ENCODE results near the gene GLIS1.

Gene GLIS1

GRCh38 chr1:53642607-53643006 is 96.4 kb downstream of the GLIS1 start:
- H3K4me3 ChIP-seq (ENCODE audit: low read length, poor library complexity, severe bottlenecking): no peak overlapping the region
- no peaks in the 10 kb centered on the region for H4K20me1 ChIP-seq (ENCODE audit: insufficient read depth, low read length, poor library complexity, severe bottlenecking)
- no peak overlapping the region for H2AFZ ChIP-seq (ENCODE audit: low read length)
- no peaks in the 10 kb centered on the region for H3K36me3 ChIP-seq (ENCODE audit: insufficient read depth, low read length)
- H3K9me2 ChIP-seq (replicated peaks; ENCODE audit: low read depth, low read length): no peaks in the 10 kb centered on the region
- no peak overlapping the region for H3K4me2 ChIP-seq (ENCODE audit: low read depth, low read length, poor library complexity, severe bottlenecking)
- H3K9ac ChIP-seq (ENCODE audit: low read depth, low read length, poor library complexity, severe bottlenecking): no peak overlapping the region
- no peaks in the 10 kb centered on the region for H3K9me3 ChIP-seq (ENCODE audit: insufficient read depth, low read depth, low read length)
- no peaks in the 10 kb centered on the region for H3F3A ChIP-seq (ENCODE audit: low read depth)
- H3K4me1 ChIP-seq (ENCODE audit: insufficient read depth, low read length, poor library complexity, severe bottlenecking): peaks cover 23% of the 10 kb centered on the region
- no peaks in the 10 kb centered on the region for H3K79me2 ChIP-seq (ENCODE audit: insufficient read depth, low read length)
- TF ChIP-seq EZH2phosphoT487 (IDR thresholded peaks at IDR 0.05; ENCODE audit: borderline replicate concordance) (no peak), CTCF (conservative IDR thresholded peaks at IDR 0.05; ENCODE audit: low read length) (no peak)
- H3K27me3 ChIP-seq (ENCODE audit: insufficient read depth, low read length, poor library complexity, severe bottlenecking): no peaks in the 10 kb centered on the region

- no peaks in the 10 kb centered on the region for H3K9me2 ChIP-seq (replicated peaks; ENCODE audit: low read depth, low read length)
- H3K4me2 ChIP-seq (ENCODE audit: low read depth, low read length, poor library complexity, severe bottlenecking): no peak overlapping the region
- H3K36me3 ChIP-seq (ENCODE audit: insufficient read depth, low read length): no peaks in the 10 kb centered on the region
- no peaks in the 10 kb centered on the region for H3F3A ChIP-seq (ENCODE audit: low read depth)
- H3K79me2 ChIP-seq (ENCODE audit: insufficient read depth, low read length): no peaks in the 10 kb centered on the region
- H3K27me3 ChIP-seq (ENCODE audit: insufficient read depth, low read length, poor library complexity, severe bottlenecking): no peaks in the 10 kb centered on the region
- H3K9me3 ChIP-seq (ENCODE audit: insufficient read depth, low read depth, low read length): no peaks in the 10 kb centered on the region
- no peak overlapping the region for H2AFZ ChIP-seq (ENCODE audit: low read length)
- no peak for TF ChIP-seq CTCF (conservative IDR thresholded peaks at IDR 0.05; ENCODE audit: low read length)
- TF ChIP-seq EZH2phosphoT487 (IDR thresholded peaks at IDR 0.05; ENCODE audit: borderline replicate concordance): no peak
- no peaks in the 10 kb centered on the region for H4K20me1 ChIP-seq (ENCODE audit: insufficient read depth, low read length, poor library complexity, severe bottlenecking)
- H3K4me1 ChIP-seq (ENCODE audit: insufficient read depth, low read length, poor library complexity, severe bottlenecking): peaks cover 23% of the 10 kb centered on the region
- H3K4me3 ChIP-seq (ENCODE audit: low read length, poor library complexity, severe bottlenecking): no peak overlapping the region
- no peak overlapping the region for H3K9ac ChIP-seq (ENCODE audit: low read depth, low read length, poor library complexity, severe bottlenecking)
Measured at GRCh38 chr1:53642215-53642555, 96.8 kb downstream of the GLIS1 start.

GRCh38 chr1:53641481-53642214 is 97.3 kb downstream of the GLIS1 start:
- H3K27me3 ChIP-seq (ENCODE audit: insufficient read depth, low read length, poor library complexity, severe bottlenecking): no peaks in the 10 kb centered on the region
- no peak for TF ChIP-seq CTCF (conservative IDR thresholded peaks at IDR 0.05; ENCODE audit: low read length)
- no peak for TF ChIP-seq EZH2phosphoT487 (IDR thresholded peaks at IDR 0.05; ENCODE audit: borderline replicate concordance)
- H3K4me1 ChIP-seq (ENCODE audit: insufficient read depth, low read length, poor library complexity, severe bottlenecking): peaks cover 23% of the 10 kb centered on the region
- no peak overlapping the region for H3K9ac ChIP-seq (ENCODE audit: low read depth, low read length, poor library complexity, severe bottlenecking)
- H3K36me3 ChIP-seq (ENCODE audit: insufficient read depth, low read length): no peaks in the 10 kb centered on the region
- no peak overlapping the region for H2AFZ ChIP-seq (ENCODE audit: low read length)
- H3K9me3 ChIP-seq (ENCODE audit: insufficient read depth, low read depth, low read length): no peaks in the 10 kb centered on the region
- no peak overlapping the region for H3K4me2 ChIP-seq (ENCODE audit: low read depth, low read length, poor library complexity, severe bottlenecking)
- H3F3A ChIP-seq (ENCODE audit: low read depth): no peaks in the 10 kb centered on the region
- no peaks in the 10 kb centered on the region for H4K20me1 ChIP-seq (ENCODE audit: insufficient read depth, low read length, poor library complexity, severe bottlenecking)
- H3K4me3 ChIP-seq (ENCODE audit: low read length, poor library complexity, severe bottlenecking): no peak overlapping the region
- no peaks in the 10 kb centered on the region for H3K9me2 ChIP-seq (replicated peaks; ENCODE audit: low read depth, low read length)
- no peaks in the 10 kb centered on the region for H3K79me2 ChIP-seq (ENCODE audit: insufficient read depth, low read length)
